GM23248 (cell line): ENCODE measurements around the gene ATRN. TPM values are rescaled to one million over a fixed set of nuclear protein-coding genes. Genes with fewer than 3 reads are reported as not detected.
"Not testable (repeated sequence)": the region's sequence is repeated elsewhere in the genome, so short reads cannot be mapped to it uniquely, and the experiment has no call there.

Experiments
- DNase-seq: peaks from one replicate; pipeline ENCODE4 v3.0.0-alpha.2; 2015
- H2AFZ ChIP-seq: fragments of 200-600 bp; sonication (generic); 2 replicates; pipeline ENCODE4 v1.6.1; 2016; ENCODE audit warnings: antibody characterized with exemption
- H3F3A ChIP-seq: fragments of 200-600 bp; sonication (generic); 2 replicates; pipeline ENCODE4 v1.6.1; 2016; ENCODE audit warnings: mild to moderate bottlenecking, antibody characterized with exemption, mixed run types; ENCODE audit not compliant: insufficient read depth
- H3K27ac ChIP-seq: fragments of 200-600 bp; sonication (generic); 2 replicates; pipeline ENCODE4 v1.5.1; 2016; ENCODE audit warnings: mild to moderate bottlenecking
- H3K27me3 ChIP-seq: fragments of 200-600 bp; sonication (generic); replicated peaks from 2 replicates; pipeline ENCODE4 v1.6.1; 2016; ENCODE audit warnings: mild to moderate bottlenecking; ENCODE audit not compliant: insufficient read depth
- H3K36me3 ChIP-seq: fragments of 200-600 bp; sonication (generic); 2 replicates; pipeline ENCODE4 v1.6.1; 2016; ENCODE audit warnings: low read depth, mild to moderate bottlenecking
- H3K4me1 ChIP-seq: fragments of 200-600 bp; sonication (generic); 2 replicates; pipeline ENCODE4 v1.6.1; 2016; ENCODE audit warnings: mild to moderate bottlenecking; ENCODE audit not compliant: insufficient read depth
- H3K4me2 ChIP-seq: fragments of 200-600 bp; sonication (generic); one replicate; pipeline ENCODE4 v1.6.1; 2016; ENCODE audit warnings: mild to moderate bottlenecking; ENCODE audit not compliant: unreplicated experiment
- H3K4me3 ChIP-seq: fragments of 200-600 bp; sonication (generic); 2 replicates; pipeline ENCODE4 v1.5.1; 2016; ENCODE audit warnings: mild to moderate bottlenecking
- H3K79me2 ChIP-seq: fragments of 200-600 bp; sonication (generic); 2 replicates; pipeline ENCODE4 v1.6.1; 2016; ENCODE audit warnings: mild to moderate bottlenecking; ENCODE audit not compliant: insufficient read depth
- H3K9ac ChIP-seq: fragments of 200-600 bp; sonication (generic); 2 replicates; pipeline ENCODE4 v1.6.1; 2016; ENCODE audit warnings: mild to moderate bottlenecking
- H3K9me2 ChIP-seq: fragments of 200-600 bp; sonication (generic); 2 replicates; pipeline ENCODE4 v1.6.1; 2016; ENCODE audit warnings: mixed run types, mild to moderate bottlenecking, moderate library complexity; ENCODE audit not compliant: insufficient read depth
- H3K9me3 ChIP-seq: fragments of 200-600 bp; sonication (generic); one replicate; pipeline ENCODE4 v1.6.1; 2017; ENCODE audit warnings: low read depth
- H4K20me1 ChIP-seq: fragments of 200-600 bp; sonication (generic); 2 replicates; pipeline ENCODE4 v1.6.0; 2016; ENCODE audit not compliant: insufficient read depth
- EZH2 ChIP-seq: fragments of 200-600 bp; sonication (generic); IDR thresholded peaks from 2 replicates; pipeline ENCODE4 v1.6.1; 2018; ENCODE audit warnings: antibody characterized with exemption, mild to moderate bottlenecking; ENCODE audit not compliant: insufficient read depth, poor library complexity, severe bottlenecking
- EZH2phosphoT487 ChIP-seq: fragments of 200-600 bp; sonication (generic); IDR thresholded peaks from 2 replicates; pipeline ENCODE4 v1.6.1; 2018; ENCODE audit warnings: antibody characterized with exemption, moderate library complexity, mild to moderate bottlenecking, low read depth; ENCODE audit not compliant: insufficient read depth
- WGBS, 2 experiments: methylation state at CpG; one replicate each; pipeline ENCODE4 v1.1.6; 2015 to 2017; ENCODE audit warnings: low lambda C conversion rate in 2 of 2, low coverage in 1 of 2; ENCODE audit errors: missing lambda C conversion rate in 2 of 2; 5-methylcytosine and 5-hydroxymethylcytosine counted together
- in situ Hi-C: fragments of 300-500 bp; cut with MboI; formaldehyde crosslinking; loops from 2 replicates; pipeline ENCODE4 v1.15.0; 2020
- polyA plus RNA-seq: library from polyadenylated mRNA; unstranded; fragments of >200 nt; fragmentation: Nextera tagmentation; extraction: Ambion mirVana; gene quantifications from 2 replicates; pipeline ENCODE4 v1.2.1, GENCODE V29; 2016
- total RNA-seq: library from RNA; depleted of rRNA; stranded (reverse); fragments of >200 nt; shearing (Covaris generic); gene quantifications from 2 replicates; pipeline ENCODE4 v1.2.3, GENCODE V29; 2014

The ATRN gene
- total and polyA plus RNA-seq, 2 experiments from 2014 or later, result 9.9 to 38.7 TPM

- Histone ChIP-seq H3K9me3 (no peaks in the 10 kb centered on the region), H3K36me3 (no peaks in the 10 kb centered on the region), H3K4me1 (0 out of 2 replicates have a peak, but pooled peaks cover 8% of the 10 kb centered on the region), H3F3A (no peaks in the 10 kb centered on the region; the same call in 1 of the 2 replicates), H3K4me3 (peak overlapping the region; percentile 10; the same call in 1 of the 2 replicates), H3K9me2 (no peaks in the 10 kb centered on the region), H3K27ac (no peak overlapping the region), H3K27me3 (no peaks in the 10 kb centered on the region), H2AFZ (no peak overlapping the region), H3K4me2 (peak overlapping the region; percentile 25), H3K79me2 (no peaks in the 10 kb centered on the region), H4K20me1 (no peaks in the 10 kb centered on the region), H3K9ac (no peak overlapping the region)
- WGBS, 2 experiments, result 87 to 88% methylated on average over 5 of the region's 5 CpGs
- TF ChIP-seq EZH2phosphoT487 (no peak), EZH2 (no peak)
- peak; percentile 25 for DNase-seq
- in situ Hi-C loops, result no loop called here
These were observed 143.6 kb downstream of the ATRN start for GRCh38 chr20:3614466-3614865.

GRCh38 chr20:3615171-3615840 is 144.5 kb downstream of the ATRN start:
- H3F3A ChIP-seq, H3K79me2 ChIP-seq, H4K20me1 ChIP-seq, H3K27ac ChIP-seq, H3K9me2 ChIP-seq, DNase-seq, H3K4me2 ChIP-seq, H3K4me1 ChIP-seq, in situ Hi-C loops, H3K9ac ChIP-seq, H3K9me3 ChIP-seq, H3K4me3 ChIP-seq, H3K36me3 ChIP-seq, H3K27me3 ChIP-seq, H2AFZ ChIP-seq: not testable (repeated sequence)
- WGBS, 2 experiments, result 93 to 94% methylated on average over 13 of the region's 13 CpGs

- Histone ChIP-seq H3K4me2 (no peak overlapping the region), H3K27me3 (no peaks in the 10 kb centered on the region), H3K9me3 (no peaks in the 10 kb centered on the region), H3K27ac (no peak overlapping the region), H3K9me2 (no peaks in the 10 kb centered on the region), H3K4me1 (0 out of 2 replicates have a peak, but pooled peaks cover 8% of the 10 kb centered on the region), H3K79me2 (no peaks in the 10 kb centered on the region), H3K4me3 (no peak overlapping the region), H2AFZ (no peak overlapping the region), H3K36me3 (no peaks in the 10 kb centered on the region), H3K9ac (no peak overlapping the region), H3F3A (no peaks in the 10 kb centered on the region; the same call in 1 of the 2 replicates), H4K20me1 (no peaks in the 10 kb centered on the region)
- in situ Hi-C loops, result no loop called here
- peak; percentile 50 for DNase-seq
- WGBS, 2 experiments, result 46 to 56% methylated on average over 3 to 4 of the region's 4 CpGs
- no peak for TF ChIP-seq EZH2phosphoT487
- TF ChIP-seq EZH2, result no peak
These were observed 145.4 kb downstream of the ATRN start for GRCh38 chr20:3616250-3616649.

GRCh38 chr20:3621111-3621510 is 150.3 kb downstream of the ATRN start:
- Histone ChIP-seq H3K4me3 (no peak overlapping the region), H3K9me2 (no peaks in the 10 kb centered on the region), H3K36me3 (no peaks in the 10 kb centered on the region), H3K9me3 (no peaks in the 10 kb centered on the region), H3K4me1 (no peaks in the 10 kb centered on the region), H3K9ac (no peak overlapping the region), H2AFZ (no peak overlapping the region), H3K4me2 (no peak overlapping the region), H3F3A (no peaks in the 10 kb centered on the region), H3K27ac (no peak overlapping the region), H3K79me2 (no peaks in the 10 kb centered on the region), H3K27me3 (no peaks in the 10 kb centered on the region), H4K20me1 (no peaks in the 10 kb centered on the region)
- in situ Hi-C loops, result no loop called here
- TF ChIP-seq EZH2phosphoT487 (no peak), EZH2 (no peak)
- no peak for DNase-seq
- WGBS, 2 experiments, result 83% methylated on average over 8 of the region's 8 CpGs
